Testis (tissue), 2 donors: ENCODE measurements around the gene CAMKK1.

ENCODE experiments used
- CTCF ChIP-seq, 3 experiments: fragments of 450-650 bp in 2 of 3; fragments of 200-600 bp in 1 of 3; sonication (generic) in 1 of 3; IDR thresholded peaks; one replicate each; pipeline ENCODE4 v1.5.1; 2016 to 2019; ENCODE audit warnings: antibody characterized with exemption in 3 of 3, mild to moderate bottlenecking in 2 of 3, moderate library complexity in 1 of 3
- POLR2A ChIP-seq: fragments of 450-650 bp; IDR thresholded peaks from one replicate; pipeline ENCODE4 v1.6.1; 2017; ENCODE audit warnings: antibody characterized with exemption, mild to moderate bottlenecking, moderate library complexity

- TF ChIP-seq CTCF (IDR thresholded peaks at IDR 0.05) (no peak), POLR2A (no peak)
Measured at GRCh38 chr17:3815122-3815521, 77.7 kb downstream of the CAMKK1 start.
